G401 (cell line): Measurements from ENCODE around the gene LTV1. TPM values are rescaled to one million over a fixed set of nuclear protein-coding genes. Genes with fewer than 3 reads are reported as not detected.
A peak's percentile ranks its signal among the peaks of the same experiment; 100 is the strongest.
"Not testable (repeated sequence)": the region's sequence is repeated elsewhere in the genome, so short reads cannot be mapped to it uniquely, and the experiment has no call there.

ENCODE experiments used
- DNase-seq: peaks from one replicate; pipeline ENCODE4 v3.0.0-alpha.2; 2015; ENCODE audit warnings: low spot score
- in situ Hi-C: cut with HindIII; loops from 2 replicates; pipeline ENCODE4 v1.10.0; 2016; ENCODE audit warnings: low sequenced_read_pairs, mixed read lengths
- total RNA-seq: library from RNA; depleted of rRNA; stranded (reverse); fragments of >200 nt; shearing (Covaris generic); gene quantifications from 2 replicates; pipeline ENCODE4 v1.2.3, GENCODE V29; 2014; rRNA removed

The LTV1 gene, protein sequence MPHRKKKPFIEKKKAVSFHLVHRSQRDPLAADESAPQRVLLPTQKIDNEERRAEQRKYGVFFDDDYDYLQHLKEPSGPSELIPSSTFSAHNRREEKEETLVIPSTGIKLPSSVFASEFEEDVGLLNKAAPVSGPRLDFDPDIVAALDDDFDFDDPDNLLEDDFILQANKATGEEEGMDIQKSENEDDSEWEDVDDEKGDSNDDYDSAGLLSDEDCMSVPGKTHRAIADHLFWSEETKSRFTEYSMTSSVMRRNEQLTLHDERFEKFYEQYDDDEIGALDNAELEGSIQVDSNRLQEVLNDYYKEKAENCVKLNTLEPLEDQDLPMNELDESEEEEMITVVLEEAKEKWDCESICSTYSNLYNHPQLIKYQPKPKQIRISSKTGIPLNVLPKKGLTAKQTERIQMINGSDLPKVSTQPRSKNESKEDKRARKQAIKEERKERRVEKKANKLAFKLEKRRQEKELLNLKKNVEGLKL
- 33.8 and 37.0 TPM in 2 replicates for total RNA-seq

DNA sequence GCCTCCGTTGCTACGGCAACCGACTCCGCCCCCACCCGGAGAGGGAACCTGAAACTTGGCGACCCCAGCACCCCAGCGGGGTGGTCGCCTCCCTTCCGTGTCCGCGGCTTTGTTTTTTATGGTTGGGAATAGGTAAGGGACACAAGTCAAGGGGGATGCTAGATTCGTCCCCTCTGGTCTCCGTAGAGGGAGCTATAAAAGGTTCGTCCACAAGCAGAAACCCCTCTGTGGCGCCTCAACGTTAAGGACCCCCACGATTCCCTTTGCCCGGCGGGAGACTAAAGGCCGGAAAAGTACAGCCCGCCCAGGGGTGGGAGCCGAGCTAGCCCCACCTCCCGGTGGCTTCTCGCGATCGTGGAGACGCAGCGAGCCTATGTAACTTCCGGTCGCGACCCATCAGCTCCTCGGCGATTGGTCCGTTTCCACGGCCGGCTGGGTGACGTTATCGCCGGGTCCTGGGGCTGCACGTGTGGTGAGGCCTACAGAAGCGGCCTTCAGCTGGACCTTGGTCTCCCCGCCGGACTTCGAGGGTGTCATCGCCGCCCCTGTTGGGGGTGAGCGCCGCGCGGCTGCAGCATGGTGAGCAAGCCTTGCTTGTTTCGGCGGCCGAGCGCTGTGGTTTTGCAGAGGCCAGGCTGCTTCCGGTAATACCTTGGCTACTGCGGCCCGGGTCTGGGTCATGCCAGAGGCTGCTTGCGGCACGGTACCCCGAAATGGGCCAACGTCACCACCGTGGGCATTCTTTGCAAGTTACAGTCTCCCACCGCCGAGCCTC lies at the start of gene LTV1:
LTV1 (plus strand) TSS at position 437 of the 775 bp plus-strand sequence; CDS start at position 577, 140 bp downstream.
- DNase-seq: peak; percentile 98
- in situ Hi-C loops: no loop called here

DNA sequence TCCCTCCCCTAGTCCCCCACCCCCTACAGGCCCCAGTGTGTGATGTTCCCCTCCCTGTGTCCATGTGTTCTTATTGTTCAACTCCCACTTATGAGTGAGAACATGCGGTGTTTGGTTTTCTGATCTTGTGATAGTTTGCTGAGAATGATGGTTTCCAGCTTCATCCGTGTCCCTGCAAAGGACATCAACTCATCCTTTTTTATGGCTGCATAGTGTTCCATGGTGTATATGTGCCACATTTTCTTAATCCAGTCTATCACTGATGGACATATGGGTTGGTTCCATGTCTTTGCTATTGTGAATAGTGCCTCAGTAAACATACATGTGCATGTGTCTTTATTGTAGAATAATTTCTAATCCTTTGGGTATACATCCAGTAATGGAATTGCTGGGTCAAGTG lies 46.6 kb upstream of the LTV1 start:
- DNase-seq, in situ Hi-C loops: not testable (repeated sequence)

DNA sequence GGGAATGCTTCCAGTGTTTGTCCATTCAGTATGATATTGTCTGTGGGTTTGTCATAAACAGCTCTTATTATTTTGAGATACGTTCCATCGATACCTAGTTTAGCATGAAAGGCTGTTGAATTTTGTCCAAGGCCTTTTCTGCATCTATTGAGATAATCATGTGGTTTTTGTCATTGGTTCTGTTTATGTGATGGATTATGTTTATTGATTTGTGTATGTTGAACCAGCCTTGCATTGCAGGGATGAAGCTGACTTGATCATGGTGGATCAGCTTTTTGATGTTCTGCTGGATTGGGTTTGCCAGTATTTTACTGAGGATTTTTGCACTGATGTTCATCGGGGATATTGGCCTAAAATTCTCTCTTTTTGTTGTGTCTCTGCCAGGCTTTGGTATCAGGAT lies 44.7 kb upstream of the LTV1 start:
- in situ Hi-C loops: not testable (repeated sequence)

DNA sequence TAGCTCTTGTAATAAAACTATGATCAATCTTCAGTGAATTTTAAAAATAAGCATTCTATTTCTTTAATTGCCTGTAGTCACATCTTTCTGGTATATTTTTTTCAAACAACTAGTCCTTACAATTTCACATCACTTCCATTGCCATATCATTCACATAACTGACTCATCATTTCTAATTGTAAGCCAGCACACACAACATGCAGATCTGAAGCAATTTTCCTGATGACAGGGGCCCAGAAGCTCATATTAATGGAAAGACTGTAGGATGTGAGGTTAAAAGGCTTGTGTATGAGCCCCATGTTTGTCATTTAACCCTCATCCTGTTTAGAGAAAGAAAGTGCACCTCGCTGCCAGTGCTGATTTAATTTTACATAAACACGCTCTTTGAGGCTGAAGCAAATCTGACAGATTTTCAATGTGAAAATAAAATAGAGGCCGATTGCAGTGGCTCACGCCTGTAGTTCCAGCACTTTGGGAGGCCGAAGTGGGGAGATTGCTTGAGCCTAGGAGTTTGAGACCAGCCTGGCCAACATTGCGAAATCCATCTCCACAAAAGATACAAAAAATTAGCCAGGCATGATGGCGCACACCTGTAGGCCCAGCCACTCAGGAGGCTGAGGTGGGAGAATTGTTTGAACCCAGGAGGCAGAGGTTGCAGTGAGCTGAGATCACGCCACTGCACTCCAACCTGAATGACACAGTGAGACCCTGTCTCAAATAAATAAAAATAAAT lies 40.1 kb upstream of the LTV1 start:
- no peak for DNase-seq
- in situ Hi-C loops: no loop called here

More for the DNA sequence above, 44.7 kb upstream of the LTV1 start:
- DNase-seq: not testable (repeated sequence)

DNA sequence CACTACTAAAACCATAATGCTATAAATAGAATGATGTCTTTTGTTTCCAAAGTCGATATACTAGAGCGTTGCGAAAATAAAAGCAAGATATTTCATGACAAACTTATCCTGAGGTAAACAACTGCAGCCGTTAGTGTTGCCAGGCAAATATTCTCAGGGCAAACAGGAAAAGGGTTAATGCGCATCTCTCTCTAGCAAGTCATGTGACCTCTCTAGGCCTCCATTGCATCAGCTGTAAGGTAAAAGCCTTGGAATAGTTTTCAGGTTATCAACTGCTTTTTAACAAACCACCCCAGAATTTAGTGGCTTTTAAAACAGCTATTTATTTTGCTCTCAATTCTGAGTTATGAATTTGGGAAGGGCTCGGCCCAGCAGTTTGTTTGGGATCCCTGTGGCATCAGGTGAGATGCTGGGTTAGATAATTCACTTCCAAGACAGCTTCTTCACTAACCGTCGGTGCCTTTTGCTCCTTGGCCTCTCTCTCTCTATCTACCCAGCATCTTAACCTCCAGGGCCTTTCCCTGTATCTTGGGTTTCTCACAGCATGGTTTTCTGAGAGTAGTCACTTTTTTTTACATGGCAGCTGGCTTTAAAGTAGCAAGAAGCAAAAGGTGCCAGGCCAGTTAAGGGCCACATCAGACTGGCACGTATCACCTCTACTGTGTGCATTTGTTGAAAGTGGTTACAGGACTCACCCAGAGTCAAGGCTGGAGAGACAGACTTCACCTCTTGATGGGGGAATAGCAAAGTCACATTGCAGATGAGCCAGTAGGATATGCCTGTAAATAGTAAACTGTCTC lies 39.2 kb upstream of the LTV1 start:
- no peak for DNase-seq
- in situ Hi-C loops: no loop called here

DNA sequence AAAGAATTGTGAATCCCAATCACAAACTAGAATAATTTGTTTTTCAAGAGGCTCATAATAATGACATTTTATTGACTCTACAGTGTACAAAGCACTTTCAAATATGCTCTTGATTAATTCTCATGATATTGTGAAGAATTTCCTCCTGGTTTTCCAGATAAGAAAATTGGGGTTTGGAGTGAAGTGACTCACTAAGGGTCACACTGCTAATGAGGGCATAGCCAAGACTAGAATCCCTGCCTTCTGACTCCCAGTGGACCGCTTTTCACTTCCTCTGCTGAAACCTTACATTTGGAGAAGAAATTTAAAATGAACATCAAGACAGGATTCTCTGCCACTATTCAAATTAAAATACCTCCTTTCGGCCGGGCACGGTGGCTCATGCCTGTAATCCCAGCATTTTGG lies 38.3 kb upstream of the LTV1 start:
- DNase-seq: no peak
- in situ Hi-C loops: no loop called here

DNA sequence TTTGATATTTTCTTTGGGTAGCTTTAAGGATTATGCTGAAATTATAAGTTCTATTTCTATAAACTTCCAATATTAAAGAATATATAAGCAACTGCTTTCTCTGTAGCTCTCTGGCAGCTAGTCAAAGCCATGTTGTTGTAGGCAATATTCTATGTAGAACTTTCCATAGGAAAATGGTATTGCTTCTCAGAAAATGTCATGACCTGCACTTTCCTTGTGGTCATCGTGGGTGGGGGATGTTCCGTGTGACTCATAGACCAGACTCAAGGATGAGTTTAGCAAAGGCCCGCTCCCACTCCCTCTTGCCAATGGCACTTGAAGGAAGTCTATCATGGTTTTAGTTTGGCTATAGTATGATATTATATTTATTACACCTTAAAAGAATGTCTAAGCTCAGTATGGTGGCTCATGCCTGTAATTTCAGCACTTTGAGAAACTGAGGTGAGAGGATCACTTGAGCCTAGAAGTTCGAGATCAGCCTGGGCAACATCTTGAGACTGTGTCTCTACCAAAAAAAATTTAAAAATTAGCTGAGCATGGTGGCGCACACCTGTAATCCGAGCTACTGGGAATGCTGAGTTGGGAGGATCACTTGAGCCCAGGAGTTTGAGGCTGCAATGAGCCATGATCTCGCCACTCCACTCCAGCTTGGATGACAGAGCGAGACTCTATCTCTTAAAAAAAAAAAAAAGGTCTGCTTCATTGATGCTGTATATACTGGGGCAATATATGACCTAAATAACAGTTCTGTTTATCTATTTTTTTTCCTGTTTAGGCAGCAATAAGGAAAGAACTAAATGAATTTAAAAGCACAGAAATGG lies 36.6 kb upstream of the LTV1 start:
- in situ Hi-C loops: no loop called here
- no peak for DNase-seq

DNA sequence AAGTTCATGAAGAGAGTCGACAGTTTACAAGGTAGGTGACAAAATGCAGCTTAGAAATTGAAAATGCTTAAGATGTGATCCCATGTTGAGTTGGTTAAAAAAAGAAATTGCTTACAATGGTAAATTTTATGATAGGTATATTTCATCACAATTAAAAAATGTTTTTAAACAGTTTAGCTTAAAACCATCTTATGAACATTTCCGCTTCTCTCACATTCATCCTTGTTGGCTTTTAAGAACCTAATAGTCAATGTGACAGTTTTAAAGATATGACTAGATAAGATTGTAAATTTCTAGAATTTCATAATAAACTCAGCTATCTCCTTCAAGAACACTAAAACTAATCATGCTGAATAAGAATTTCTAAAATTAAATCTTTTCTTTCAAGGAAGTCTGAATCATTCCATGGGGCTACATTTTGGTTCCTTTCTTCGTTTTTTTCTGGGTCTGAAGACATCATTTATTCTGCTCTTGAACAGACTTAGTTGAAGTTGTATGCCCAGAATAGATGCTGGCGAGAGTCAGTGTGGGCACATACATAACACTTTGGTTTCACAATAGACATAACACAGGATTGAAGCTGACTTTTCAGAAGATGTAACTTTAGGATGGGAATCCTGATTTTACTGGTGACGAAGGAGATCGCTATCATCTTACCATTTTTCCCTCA lies 35.9 kb upstream of the LTV1 start:
- no peak for DNase-seq
- in situ Hi-C loops: no loop called here

DNA sequence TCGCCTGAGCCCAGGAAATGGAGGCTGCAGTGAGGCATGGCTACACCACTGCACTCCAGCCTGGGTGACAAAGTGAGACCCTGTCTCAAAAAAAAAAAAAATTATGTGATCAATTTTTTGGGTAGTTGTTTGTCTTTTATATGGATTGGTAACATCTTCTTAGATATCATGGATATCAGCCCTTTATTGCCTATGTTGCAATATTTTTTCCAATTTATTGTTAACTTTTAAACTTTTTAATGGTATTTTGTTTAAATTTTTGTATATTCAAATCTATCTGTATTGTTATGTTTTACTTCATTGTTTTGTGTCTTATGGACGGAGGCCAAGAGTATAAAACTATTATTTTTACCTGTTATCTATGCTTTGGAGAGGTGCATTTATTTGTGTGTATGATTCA lies 32.4 kb upstream of the LTV1 start:
- in situ Hi-C loops: no loop called here
- DNase-seq: no peak

DNA sequence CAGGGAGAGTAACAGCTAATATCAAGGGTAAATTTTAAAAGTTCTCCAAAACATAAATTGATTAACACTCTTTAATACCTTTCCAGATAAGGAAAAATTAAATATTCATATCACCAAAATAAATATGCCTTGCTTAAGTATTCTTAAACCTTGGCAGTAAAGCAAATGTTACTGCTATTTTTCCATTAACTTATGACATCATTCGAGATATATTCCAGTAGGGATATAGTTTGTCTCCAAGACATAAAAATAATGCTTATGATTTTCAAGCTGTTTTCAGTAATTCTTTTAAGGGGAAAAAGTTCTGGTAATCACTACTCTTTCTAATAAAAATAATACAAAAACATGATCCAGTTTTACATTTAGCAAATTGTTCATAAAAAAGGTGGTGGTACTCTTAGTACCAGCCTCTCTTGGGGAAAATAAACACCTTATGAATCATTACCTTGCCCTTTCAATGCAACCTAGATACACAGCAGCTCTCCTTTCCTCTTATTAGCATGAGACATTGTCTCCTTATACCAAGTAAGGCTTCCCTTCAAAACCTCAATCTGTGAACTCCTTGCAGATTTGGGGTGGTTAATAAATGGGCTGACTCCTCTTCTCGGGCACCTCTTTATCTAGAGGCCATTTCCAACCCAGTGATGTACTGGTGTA lies 31.5 kb upstream of the LTV1 start:
- DNase-seq: no peak
- in situ Hi-C loops: no loop called here

DNA sequence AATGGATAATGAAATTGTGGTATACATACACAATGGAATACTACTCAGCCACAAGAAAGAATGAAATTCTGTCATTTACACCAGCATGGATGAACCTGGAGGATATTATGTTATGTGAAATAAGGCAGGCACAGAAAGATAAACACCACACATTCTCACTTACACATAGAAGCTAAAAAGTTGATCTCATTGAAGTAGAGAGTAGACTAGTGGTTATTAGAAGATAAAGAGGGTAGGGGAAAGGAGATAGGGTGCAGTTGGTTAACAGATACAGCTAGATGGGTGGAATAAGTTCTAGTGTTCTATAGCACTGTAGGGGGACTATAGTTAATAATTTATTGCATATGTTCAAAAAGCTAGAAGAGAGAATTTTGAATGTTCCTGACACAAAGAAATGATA lies 25.5 kb upstream of the LTV1 start:
- in situ Hi-C loops: no loop called here
- DNase-seq: no peak

DNA sequence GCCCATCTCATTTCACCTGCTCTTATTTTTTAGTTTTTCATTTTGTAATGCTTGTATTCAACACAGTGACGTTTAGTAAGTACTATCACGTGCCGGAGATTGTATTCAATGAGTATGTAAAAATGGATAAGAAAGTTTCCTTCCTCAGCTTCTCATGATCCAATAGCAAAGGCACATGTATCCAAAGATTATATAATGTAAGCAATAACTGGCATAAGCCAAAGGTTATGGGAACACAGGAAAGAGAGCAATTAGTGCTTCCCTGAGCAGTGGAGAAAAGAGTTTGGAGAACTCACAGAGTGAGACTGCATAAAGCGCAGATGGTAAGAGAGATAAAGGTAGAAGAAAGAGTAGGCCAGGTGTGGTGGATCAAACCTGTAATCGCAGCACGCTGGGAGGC lies 21.8 kb upstream of the LTV1 start:
- in situ Hi-C loops: no loop called here
- no peak for DNase-seq

DNA sequence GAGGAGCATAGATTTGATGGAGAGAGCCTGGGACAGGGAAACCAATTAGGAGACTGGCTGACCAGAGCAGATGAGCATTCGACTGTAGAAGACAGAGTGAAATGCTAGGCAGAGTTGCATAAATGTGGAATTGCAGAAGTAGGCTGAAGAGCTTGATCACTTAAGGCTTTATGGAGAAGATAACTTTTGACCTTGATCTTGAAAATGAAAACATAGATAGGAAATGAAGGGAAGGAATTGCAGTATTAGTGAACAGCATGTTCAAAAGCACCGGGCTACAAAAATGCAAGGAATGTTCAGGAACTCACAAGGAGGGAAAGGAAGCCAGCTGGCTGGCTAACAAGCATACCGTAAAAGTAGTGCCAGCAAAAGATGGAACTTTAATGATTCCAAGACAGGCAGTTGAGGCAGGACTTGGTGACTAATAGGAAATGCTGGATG lies 20.5 kb upstream of the LTV1 start:
- in situ Hi-C loops: no loop called here
- no peak for DNase-seq

DNA sequence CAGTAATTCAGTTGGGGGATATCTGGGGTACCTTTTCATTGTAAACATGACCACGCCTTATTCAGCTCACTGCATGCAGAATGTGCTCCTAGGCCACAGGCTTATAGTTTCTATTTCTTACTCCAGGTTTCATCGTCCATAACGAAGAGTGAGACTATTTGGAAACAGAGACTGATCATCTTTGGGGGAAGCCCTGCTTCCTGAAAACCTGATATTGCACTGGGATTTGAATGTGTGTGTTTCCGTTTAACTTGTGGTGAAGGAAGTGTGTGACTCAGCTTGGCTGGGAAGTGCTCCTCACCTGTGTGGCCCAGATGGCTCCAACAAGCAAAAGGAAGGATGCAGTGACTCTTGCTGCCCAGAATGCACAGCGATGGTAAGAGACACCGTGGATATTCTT lies 19.6 kb upstream of the LTV1 start:
- no peak for DNase-seq

DNA sequence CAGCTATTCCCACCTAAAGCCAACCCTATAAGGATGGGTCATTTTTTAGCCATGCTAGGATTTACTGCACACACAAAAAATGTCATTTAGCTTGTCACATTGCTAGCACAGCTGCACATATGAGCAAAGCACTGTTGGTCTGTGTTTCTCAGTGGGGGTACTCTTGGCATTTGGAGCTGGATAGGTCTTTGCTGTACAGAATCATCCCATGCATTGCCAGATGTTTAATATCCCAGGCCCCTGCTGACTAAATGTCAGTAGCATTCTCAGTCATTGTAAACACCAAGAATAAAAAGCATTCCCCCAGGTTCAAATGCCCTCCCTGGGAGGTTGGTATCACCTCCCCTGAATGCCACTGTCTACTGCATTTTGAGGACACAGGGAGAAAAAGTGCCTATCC lies 14.6 kb upstream of the LTV1 start:
- in situ Hi-C loops: no loop called here
- DNase-seq: no peak

More for the DNA sequence above, 19.6 kb upstream of the LTV1 start:
- in situ Hi-C loops: no loop called here

DNA sequence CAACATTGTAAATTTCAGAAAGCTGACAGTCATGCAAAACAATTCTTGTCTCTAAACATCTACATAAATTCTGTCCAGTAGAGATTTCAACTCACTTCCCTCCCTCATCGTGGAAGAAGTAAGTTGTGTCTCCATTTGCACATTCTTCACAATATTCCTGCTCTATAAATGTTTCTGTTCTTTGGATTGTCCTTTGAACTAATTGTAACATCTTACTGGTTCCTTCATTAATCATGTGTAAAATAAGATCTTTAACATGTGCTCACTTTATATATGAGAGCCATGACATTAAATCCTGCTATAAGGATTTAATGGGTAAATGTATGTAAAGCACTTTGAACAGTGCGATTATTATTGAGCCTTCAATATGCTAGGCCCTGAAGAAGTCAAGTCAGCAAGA lies 7.0 kb upstream of the LTV1 start:
- DNase-seq: no peak
- in situ Hi-C loops: no loop called here

DNA sequence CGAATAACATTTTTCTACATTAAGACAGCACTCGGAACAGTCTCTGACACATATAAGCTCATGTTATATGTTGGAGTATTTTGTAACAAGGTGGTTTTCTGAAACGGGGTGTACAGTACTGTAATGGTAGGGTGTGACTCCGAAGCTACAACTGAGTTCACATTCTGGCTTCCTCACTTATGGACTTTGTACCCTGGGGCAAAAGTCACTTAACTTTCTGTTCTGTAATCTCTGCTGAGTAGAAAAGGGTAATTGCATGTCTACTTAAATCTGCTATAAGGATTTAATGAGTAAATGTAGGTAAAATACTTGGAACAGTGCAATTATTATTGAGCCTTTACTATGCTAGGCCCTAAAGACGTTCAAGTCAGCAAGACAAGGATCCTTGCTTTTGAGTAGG lies 4.7 kb upstream of the LTV1 start:
- no peak for DNase-seq
- in situ Hi-C loops: no loop called here
